ENCODE data around the gene PPP2R5C. TPM values are rescaled to one million over a fixed set of nuclear protein-coding genes. Genes with fewer than 3 reads are reported as not detected.

The PPP2R5C gene
- total and polyA plus RNA-seq, 9 of the 15 experiments (the other 6 are each of a cell fraction or from before 2014, with no cell fraction given) = 284 to 617 (median 395) TPM

- TF ChIP-seq MYC (IDR thresholded peaks at IDR 0.05; ENCODE audit: low read depth, low read length) (0 out of 2 replicates have a peak, but pooled peaks have one; percentile 14), MYC (CRISPR knock-in tag; IDR thresholded peaks at IDR 0.05; ENCODE audit: borderline replicate concordance, low read depth) (no peak), E2F8 (IDR thresholded peaks at IDR 0.05; ENCODE audit: low read depth, partially characterized antibody) (no peak), ASH1L (IDR thresholded peaks at IDR 0.05; ENCODE audit: borderline replicate concordance, low read depth, partially characterized antibody) (no peak), SAFB2 (IDR thresholded peaks at IDR 0.05; ENCODE audit: borderline replicate concordance, low read depth, low read length, severe bottlenecking) (no peak), ELK3 (CRISPR knock-in tag; IDR thresholded peaks at IDR 0.05) (no peak), HMG20B (CRISPR knock-in tag; IDR thresholded peaks at IDR 0.05) (no peak), ZNF318 (IDR thresholded peaks at IDR 0.05; ENCODE audit: borderline replicate concordance in 1 of 2, low read depth in 1 of 2) (no peak), SMC3 (conservative IDR thresholded peaks at IDR 0.05; ENCODE audit: insufficient read depth, low read depth, low read length) (no peak), NFE2L1 (tag; IDR thresholded peaks at IDR 0.05; ENCODE audit: borderline replicate concordance, low read depth) (no peak), HNRNPH1 (optimal IDR thresholded peaks at IDR 0.05; ENCODE audit: low read depth, low read length) (no peak), ZBTB7A (IDR thresholded peaks at IDR 0.05; ENCODE audit: borderline replicate concordance, control insufficient read depth, low read depth, low read length) (no peak), FOXO4 (CRISPR knock-in tag; IDR thresholded peaks at IDR 0.05) (no peak), CBX2 (IDR thresholded peaks at IDR 0.05; ENCODE audit: insufficient read depth, low read length, poor library complexity, severe bottlenecking) (no peak)
Measured at GRCh38 chr14:101965181-101965544, 203.7 kb downstream of the PPP2R5C start (continued).
